DOHH2 (cell line): Measurements from ENCODE around the gene SRPK2.

Experiments used
- EZH2phosphoT487 ChIP-seq: fragments of 200-600 bp; sonication (generic); IDR thresholded peaks from 2 replicates; pipeline ENCODE4 v1.6.1; 2017; ENCODE audit warnings: borderline replicate concordance, mild to moderate bottlenecking, antibody characterized with exemption, low read length, moderate library complexity, mixed read lengths
- TF ChIP-seq, protein P1 (sequence below): fragments of 200-600 bp; sonication (generic); IDR thresholded peaks from one replicate; pipeline ENCODE4 v1.5.1; 2014; ENCODE audit warnings: antibody characterized with exemption, mild to moderate bottlenecking, low read depth, low read length; ENCODE audit not compliant: poor library complexity, severe bottlenecking

DNA sequence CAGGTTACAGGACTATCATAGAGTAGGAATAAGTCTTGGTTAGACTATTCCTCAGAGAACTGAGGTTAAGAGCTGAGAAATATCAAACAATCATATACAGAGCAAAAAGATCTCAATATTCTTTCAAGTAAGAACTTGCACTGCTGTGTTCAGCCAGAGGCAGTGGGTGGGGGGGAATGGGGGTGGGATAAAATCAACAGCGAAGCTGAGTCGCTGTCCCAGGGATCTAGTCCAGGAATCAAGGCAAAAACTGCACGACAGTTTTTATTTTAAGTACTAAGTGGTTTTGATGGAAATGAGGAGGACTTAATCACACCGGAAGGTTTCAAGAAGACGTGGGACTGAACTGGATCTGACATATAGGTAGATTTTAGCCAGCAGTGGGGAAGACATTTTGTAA is 159.1 kb downstream of the SRPK2 start:
- TF ChIP-seq, protein P1, sequence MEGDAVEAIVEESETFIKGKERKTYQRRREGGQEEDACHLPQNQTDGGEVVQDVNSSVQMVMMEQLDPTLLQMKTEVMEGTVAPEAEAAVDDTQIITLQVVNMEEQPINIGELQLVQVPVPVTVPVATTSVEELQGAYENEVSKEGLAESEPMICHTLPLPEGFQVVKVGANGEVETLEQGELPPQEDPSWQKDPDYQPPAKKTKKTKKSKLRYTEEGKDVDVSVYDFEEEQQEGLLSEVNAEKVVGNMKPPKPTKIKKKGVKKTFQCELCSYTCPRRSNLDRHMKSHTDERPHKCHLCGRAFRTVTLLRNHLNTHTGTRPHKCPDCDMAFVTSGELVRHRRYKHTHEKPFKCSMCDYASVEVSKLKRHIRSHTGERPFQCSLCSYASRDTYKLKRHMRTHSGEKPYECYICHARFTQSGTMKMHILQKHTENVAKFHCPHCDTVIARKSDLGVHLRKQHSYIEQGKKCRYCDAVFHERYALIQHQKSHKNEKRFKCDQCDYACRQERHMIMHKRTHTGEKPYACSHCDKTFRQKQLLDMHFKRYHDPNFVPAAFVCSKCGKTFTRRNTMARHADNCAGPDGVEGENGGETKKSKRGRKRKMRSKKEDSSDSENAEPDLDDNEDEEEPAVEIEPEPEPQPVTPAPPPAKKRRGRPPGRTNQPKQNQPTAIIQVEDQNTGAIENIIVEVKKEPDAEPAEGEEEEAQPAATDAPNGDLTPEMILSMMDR, result no peak
- TF ChIP-seq EZH2phosphoT487, result no peak
